Activated naive CD4-positive, alpha-beta T cell treated with anti-CD3 and anti-CD28 coated beads, Interleukin-2, amount 50 U/mL, for 72 hours (primary cell): Measurements from ENCODE around the gene KIAA0825. TPM values are rescaled to one million over a fixed set of nuclear protein-coding genes. Genes with fewer than 3 reads are reported as not detected.

ENCODE experiments used
- ATAC-seq, 2 donors: fragments of 150-1000 bp; cut with Tn5 transposase; 2 replicates each; pipeline ENCODE4 v1.10.0; 2021; ENCODE audit warnings: mild to moderate bottlenecking in 2 of 2, moderate library complexity in 2 of 2
- DNase-seq, 2 donors: peaks; one replicate each; pipeline ENCODE4 v3.0.0; 2021 to 2022; ENCODE audit warnings: low spot score in 2 of 2
- H3K27ac Mint-ChIP-seq, 2 donors: one replicate each; pipeline ENCODE4 v1.8.0; 2022; ENCODE audit warnings: mild to moderate bottlenecking in 2 of 2, mixed read lengths in 2 of 2
- H3K36me3 Mint-ChIP-seq, 2 donors: one replicate each; pipeline ENCODE4 v1.8.0; 2022; ENCODE audit warnings: mixed read lengths in 2 of 2
- H3K9me3 Mint-ChIP-seq, 2 donors: one replicate each; pipeline ENCODE4 v1.8.0; 2022; ENCODE audit warnings: mixed read lengths in 2 of 2
- total RNA-seq, 2 donors: library from RNA; stranded (reverse); gene quantifications; one replicate each; pipeline ENCODE4 v1.2.3, GENCODE V29; 2022

KIAA0825 gene
- total RNA-seq, 2 donors from 2014 or later = 0.16 to 1.2 TPM

- no peak for DNase-seq
- H3K36me3 Mint-ChIP-seq = peaks cover 0 to 11% of the 10 kb centered on the region in 2 donors
- peaks cover 9 to 11% of the 10 kb centered on the region in 2 donors for H3K9me3 Mint-ChIP-seq
- no peak overlapping the region for H3K27ac Mint-ChIP-seq
- no peak for ATAC-seq
Observed at GRCh38 chr5:94234987-94235386, 383.4 kb downstream of the KIAA0825 start.

GRCh38 chr5:94228791-94229190 is 389.6 kb downstream of the KIAA0825 start:
- ATAC-seq (no peak), DNase-seq (no peak)
- Mint-ChIP-seq H3K27ac (no peak overlapping the region), H3K36me3 (no peaks in the 10 kb centered on the region), H3K9me3 (no peaks in the 10 kb centered on the region)

- ATAC-seq = peak in 1 of 2 donors; percentile 84
- DNase-seq = no peak
- H3K9me3 Mint-ChIP-seq = no peaks in the 10 kb centered on the region
- no peak overlapping the region for H3K27ac Mint-ChIP-seq
- H3K36me3 Mint-ChIP-seq = no peaks in the 10 kb centered on the region
Observed at GRCh38 chr5:94223235-94223634, 395.2 kb downstream of the KIAA0825 start.

GRCh38 chr5:94218374-94218773 is 400.0 kb downstream of the KIAA0825 start:
- Mint-ChIP-seq H3K9me3 (no peaks in the 10 kb centered on the region), H3K36me3 (no peaks in the 10 kb centered on the region), H3K27ac (no peak overlapping the region)
- no peak for DNase-seq
- no peak for ATAC-seq

- H3K9me3 Mint-ChIP-seq = no peaks in the 10 kb centered on the region
- H3K27ac Mint-ChIP-seq = no peak overlapping the region
- no peak for ATAC-seq
- DNase-seq = no peak
- H3K36me3 Mint-ChIP-seq = no peaks in the 10 kb centered on the region
Observed at GRCh38 chr5:94217745-94218144, 400.7 kb downstream of the KIAA0825 start.

- no peak overlapping the region for H3K27ac Mint-ChIP-seq
- no peak for DNase-seq
Observed at GRCh38 chr5:94217216-94217615, 401.2 kb downstream of the KIAA0825 start.

GRCh38 chr5:94212476-94212875 is 405.9 kb downstream of the KIAA0825 start:
- Mint-ChIP-seq H3K27ac (no peak overlapping the region), H3K9me3 (no peaks in the 10 kb centered on the region)

More at GRCh38 chr5:94217216-94217615, 401.2 kb downstream of the KIAA0825 start:
- no peaks in the 10 kb centered on the region for H3K9me3 Mint-ChIP-seq
- no peaks in the 10 kb centered on the region for H3K36me3 Mint-ChIP-seq
- ATAC-seq = no peak

GRCh38 chr5:94209774-94210355 is 408.5 kb downstream of the KIAA0825 start:
- no peaks in the 10 kb centered on the region for H3K36me3 Mint-ChIP-seq
- ATAC-seq = no peak
- no peak for DNase-seq
- no peaks in the 10 kb centered on the region for H3K9me3 Mint-ChIP-seq
- H3K27ac Mint-ChIP-seq = no peak overlapping the region

More at GRCh38 chr5:94212476-94212875, 405.9 kb downstream of the KIAA0825 start:
- no peak for ATAC-seq
- no peaks in the 10 kb centered on the region for H3K36me3 Mint-ChIP-seq
- DNase-seq = no peak

- H3K9me3 Mint-ChIP-seq = no peaks in the 10 kb centered on the region
- no peak overlapping the region for H3K27ac Mint-ChIP-seq
- DNase-seq = no peak
- H3K36me3 Mint-ChIP-seq = no peaks in the 10 kb centered on the region
- ATAC-seq = no peak
Observed at GRCh38 chr5:94209272-94209671, 409.1 kb downstream of the KIAA0825 start.

GRCh38 chr5:94199566-94199965 is 418.8 kb downstream of the KIAA0825 start:
- Mint-ChIP-seq H3K27ac (no peak overlapping the region), H3K36me3 (no peaks in the 10 kb centered on the region), H3K9me3 (no peaks in the 10 kb centered on the region)
- DNase-seq = no peak
- no peak for ATAC-seq

GRCh38 chr5:94197970-94198369 is 420.4 kb downstream of the KIAA0825 start:
- Mint-ChIP-seq H3K36me3 (no peaks in the 10 kb centered on the region), H3K9me3 (no peaks in the 10 kb centered on the region), H3K27ac (no peak overlapping the region)
- DNase-seq (no peak), ATAC-seq (no peak)

- Mint-ChIP-seq H3K27ac (no peak overlapping the region), H3K36me3 (no peaks in the 10 kb centered on the region), H3K9me3 (no peaks in the 10 kb centered on the region)
- no peak for DNase-seq
- no peak for ATAC-seq
Observed at GRCh38 chr5:94196953-94197352, 421.5 kb downstream of the KIAA0825 start.

- Mint-ChIP-seq H3K27ac (no peak overlapping the region), H3K9me3 (no peaks in the 10 kb centered on the region), H3K36me3 (no peaks in the 10 kb centered on the region)
- no peak for ATAC-seq
- DNase-seq = no peak
Observed at GRCh38 chr5:94192658-94193391, 425.6 kb downstream of the KIAA0825 start.

- peaks cover 0 to 4% of the 10 kb centered on the region in 2 donors for H3K36me3 Mint-ChIP-seq
- ATAC-seq (no peak), DNase-seq (no peak)
- no peak overlapping the region for H3K27ac Mint-ChIP-seq
- no peaks in the 10 kb centered on the region for H3K9me3 Mint-ChIP-seq
Observed at GRCh38 chr5:94191604-94192003, 426.8 kb downstream of the KIAA0825 start.

GRCh38 chr5:94188725-94189124 is 429.7 kb downstream of the KIAA0825 start:
- no peak for ATAC-seq
- no peak overlapping the region for H3K27ac Mint-ChIP-seq
- H3K36me3 Mint-ChIP-seq = peaks cover 0 to 6% of the 10 kb centered on the region in 2 donors
- no peak for DNase-seq
- H3K9me3 Mint-ChIP-seq = no peaks in the 10 kb centered on the region

- peaks cover 0 to 6% of the 10 kb centered on the region in 2 donors for H3K36me3 Mint-ChIP-seq
- no peak for ATAC-seq
- no peak overlapping the region for H3K27ac Mint-ChIP-seq
- no peak for DNase-seq
- no peaks in the 10 kb centered on the region for H3K9me3 Mint-ChIP-seq
Observed at GRCh38 chr5:94184870-94185269, 433.5 kb downstream of the KIAA0825 start.

- no peaks in the 10 kb centered on the region for H3K9me3 Mint-ChIP-seq
- peaks cover 0 to 5% of the 10 kb centered on the region in 2 donors for H3K36me3 Mint-ChIP-seq
- no peak for DNase-seq
- H3K27ac Mint-ChIP-seq = no peak overlapping the region
- peak in 1 of 2 donors; percentile 47 for ATAC-seq
Observed at GRCh38 chr5:94181895-94182294, 436.5 kb downstream of the KIAA0825 start.

GRCh38 chr5:94180761-94181160 is 437.6 kb downstream of the KIAA0825 start:
- Mint-ChIP-seq H3K9me3 (no peaks in the 10 kb centered on the region), H3K27ac (no peak overlapping the region), H3K36me3 (no peaks in the 10 kb centered on the region)
- ATAC-seq (no peak), DNase-seq (no peak)
